HEK293 (cell line): ENCODE measurements around the gene COL15A1.

Source experiments
- CTCF ChIA-PET: fragments of 350-600 bp; formaldehyde crosslinking; extraction: SDS; loops from one replicate; lab custom pipeline; 2021; ENCODE audit warnings: antibody characterized with exemption; lab: Yijun Ruan, JAX
- POLR2A ChIA-PET: fragments of 300-600 bp; formaldehyde crosslinking; extraction: SDS; loops from one replicate; lab custom pipeline; 2020; ENCODE audit warnings: antibody characterized with exemption, inconsistent platforms; lab: Yijun Ruan, JAX
- H3K27ac ChIP-seq: fragments of 200-500 bp; sonication (Bioruptor generic); 2 replicates; pipeline ENCODE4 v1.5.1; 2014; ENCODE audit warnings: low read depth, low read length, control low read depth, inconsistent platforms; ENCODE audit errors: extremely low read depth
- H3K36me3 ChIP-seq, 2 experiments: fragments of 200-500 bp in 1 of 2; sonication (Bioruptor generic) in 1 of 2; 1 replicate in 1 of 2; 2 replicates in 1 of 2; pipeline ENCODE4 v1.5.1; 2014 to 2017; ENCODE audit warnings: inconsistent platforms in 2 of 2, low read length in 2 of 2; ENCODE audit not compliant: control insufficient read depth in 2 of 2, insufficient read depth in 1 of 2
- H3K4me1 ChIP-seq: fragments of 200-500 bp; sonication (Bioruptor generic); 2 replicates; pipeline ENCODE4 v1.5.1; 2014; ENCODE audit warnings: mild to moderate bottlenecking, low read length, inconsistent platforms; ENCODE audit not compliant: control insufficient read depth, insufficient read depth
- H3K4me3 ChIP-seq: 2 replicates; pipeline ENCODE4 v1.5.1; 2011; ENCODE audit warnings: low read depth, mild to moderate bottlenecking, control low read depth, low read length, moderate library complexity
- H3K9me3 ChIP-seq: fragments of 200-500 bp; sonication (Bioruptor generic); 2 replicates; pipeline ENCODE4 v1.5.1; 2014; ENCODE audit warnings: low read depth, low read length, inconsistent platforms; ENCODE audit not compliant: control insufficient read depth, insufficient read depth
- PRDM2 ChIP-seq: fragments of 450-650 bp; formaldehyde crosslinking; IDR thresholded peaks from 2 replicates; pipeline ENCODE4 v1.5.1; 2016; ENCODE audit warnings: missing biosample characterization, missing genetic modification characterization, borderline replicate concordance
- ZNF10 ChIP-seq: fragments of 450-650 bp; formaldehyde crosslinking; IDR thresholded peaks from 2 replicates; pipeline ENCODE4 v1.5.1; 2017; ENCODE audit warnings: missing biosample characterization, missing genetic modification characterization
- ZNF155 ChIP-seq: fragments of 450-650 bp; formaldehyde crosslinking; IDR thresholded peaks from 2 replicates; pipeline ENCODE4 v1.5.1; 2016; ENCODE audit warnings: missing biosample characterization, missing genetic modification characterization
- ZNF169 ChIP-seq: fragments of 450-650 bp; formaldehyde crosslinking; IDR thresholded peaks from 2 replicates; pipeline ENCODE4 v1.5.1; 2016; ENCODE audit warnings: missing biosample characterization, missing genetic modification characterization
- ZNF184 ChIP-seq: fragments of 450-650 bp; IDR thresholded peaks from 2 replicates; pipeline ENCODE4 v1.5.1; 2018; ENCODE audit warnings: missing biosample characterization, mild to moderate bottlenecking, missing genetic modification characterization
- ZNF266 ChIP-seq: fragments of 450-650 bp; formaldehyde crosslinking; IDR thresholded peaks from 2 replicates; pipeline ENCODE4 v1.5.1; 2016; ENCODE audit warnings: missing biosample characterization, missing genetic modification characterization, low read depth
- ZNF324 ChIP-seq: fragments of 450-650 bp; formaldehyde crosslinking; IDR thresholded peaks from 2 replicates; pipeline ENCODE4 v1.5.1; 2016; ENCODE audit warnings: missing biosample characterization, missing genetic modification characterization
- ZNF354C ChIP-seq: fragments of 450-650 bp; formaldehyde crosslinking; IDR thresholded peaks from 2 replicates; pipeline ENCODE4 v1.5.1; 2016; ENCODE audit warnings: missing biosample characterization, missing genetic modification characterization, low read depth, borderline replicate concordance
- ZNF398 ChIP-seq: fragments of 450-650 bp; formaldehyde crosslinking; IDR thresholded peaks from 2 replicates; pipeline ENCODE4 v1.5.1; 2017; ENCODE audit warnings: missing biosample characterization, missing genetic modification characterization
- ZNF404 ChIP-seq: fragments of 450-650 bp; formaldehyde crosslinking; IDR thresholded peaks from 2 replicates; pipeline ENCODE4 v1.5.1; 2017; ENCODE audit warnings: missing biosample characterization, missing genetic modification characterization
- ZNF510 ChIP-seq: fragments of 450-650 bp; formaldehyde crosslinking; IDR thresholded peaks from 2 replicates; pipeline ENCODE4 v1.5.1; 2018; ENCODE audit warnings: mild to moderate bottlenecking, missing genetic modification characterization, missing biosample characterization; ENCODE audit not compliant: insufficient replicate concordance
- ZNF518A ChIP-seq: fragments of 450-650 bp; formaldehyde crosslinking; conservative IDR thresholded peaks from 2 replicates; pipeline ENCODE4 v1.5.1; 2016; ENCODE audit warnings: low read depth, missing biosample characterization, missing genetic modification characterization
- ZNF621 ChIP-seq: fragments of 450-650 bp; formaldehyde crosslinking; IDR thresholded peaks from 2 replicates; pipeline ENCODE4 v1.5.1; 2017; ENCODE audit warnings: missing biosample characterization, missing genetic modification characterization
- ZNF639 ChIP-seq: fragments of 450-650 bp; formaldehyde crosslinking; IDR thresholded peaks from 2 replicates; pipeline ENCODE4 v1.5.1; 2016; ENCODE audit warnings: missing biosample characterization, missing genetic modification characterization
- ZNF664 ChIP-seq: fragments of 450-650 bp; formaldehyde crosslinking; IDR thresholded peaks from 2 replicates; pipeline ENCODE4 v1.5.1; 2016; ENCODE audit warnings: missing biosample characterization, missing genetic modification characterization
- ZNF747 ChIP-seq: fragments of 450-650 bp; formaldehyde crosslinking; IDR thresholded peaks from 2 replicates; pipeline ENCODE4 v1.5.1; 2016; ENCODE audit warnings: missing biosample characterization, missing genetic modification characterization
- ZNF830 ChIP-seq: fragments of 450-650 bp; IDR thresholded peaks from 2 replicates; pipeline ENCODE4 v1.5.0; 2018; ENCODE audit warnings: missing biosample characterization, missing genetic modification characterization, low read depth, mild to moderate bottlenecking, moderate library complexity
- ZNF837 ChIP-seq: fragments of 450-650 bp; formaldehyde crosslinking; IDR thresholded peaks from 2 replicates; pipeline ENCODE4 v1.5.1; 2016; ENCODE audit warnings: missing biosample characterization, missing genetic modification characterization
- ZXDB ChIP-seq: fragments of 450-650 bp; formaldehyde crosslinking; IDR thresholded peaks from 2 replicates; pipeline ENCODE4 v1.5.1; 2016; ENCODE audit warnings: missing biosample characterization, missing genetic modification characterization

The COL15A1 gene

GRCh38 chr9:99001892-99002291 is 58.2 kb downstream of the COL15A1 start:
- no peak for TF ChIP-seq PRDM2 (tag by site-specific recombination)
- TF ChIP-seq ZNF830 (tag by site-specific recombination): no peak
- no peak for TF ChIP-seq ZNF354C (tag by site-specific recombination)
- no peak for TF ChIP-seq ZXDB
- TF ChIP-seq ZNF621 (tag by site-specific recombination): no peak
- TF ChIP-seq ZNF837 (tag by site-specific recombination): no peak
- TF ChIP-seq ZNF155 (tag by site-specific recombination): no peak
- TF ChIP-seq ZNF398 (tag by site-specific recombination): no peak
- TF ChIP-seq ZNF324: no peak
- no peak for TF ChIP-seq ZNF664 (tag by site-specific recombination)
- TF ChIP-seq ZNF747 (tag by site-specific recombination): no peak
- no peak for TF ChIP-seq ZNF169 (tag by site-specific recombination)
- no peak for TF ChIP-seq ZNF404 (tag by site-specific recombination)
- TF ChIP-seq ZNF184 (tag by site-specific recombination): no peak
- no peak for TF ChIP-seq ZNF10 (tag by site-specific recombination)
- TF ChIP-seq ZNF266 (tag by site-specific recombination): no peak
- no peak for TF ChIP-seq ZNF518A (tag by site-specific recombination)
- TF ChIP-seq ZNF639 (tag by site-specific recombination): no peak
- no peak for TF ChIP-seq ZNF510 (tag by site-specific recombination)
- TF ChIP-seq, all 188 proteins: peak for 0
- CTCF ChIA-PET: interaction anchor here (0.6 to 8.8 kb wide), 8 partner anchors 16 to 195 kb away, joined by 3 to 105 read pairs (median 4); partner anchors contain the start of gene TGFBR1
- POLR2A ChIA-PET: interaction anchor here (1.3 kb wide), 1 partner anchor 104 kb away, joined by 4 read pairs; no protein-coding TSS in a partner anchor
- H3K9me3 ChIP-seq: no peaks in the 10 kb centered on the region
- no peaks in the 10 kb centered on the region for H3K4me1 ChIP-seq
- H3K36me3 ChIP-seq: no peaks in the 10 kb centered on the region
- no peak overlapping the region for H3K4me3 ChIP-seq
- no peak overlapping the region for H3K27ac ChIP-seq
